HEK293 (cell line): ENCODE measurements around the gene ADGRL1.

Experiments
- AEBP2 ChIP-seq: fragments of 450-650 bp; formaldehyde crosslinking; IDR thresholded peaks from 2 replicates; pipeline ENCODE4 v1.5.1; 2016; ENCODE audit warnings: missing biosample characterization, missing genetic modification characterization, borderline replicate concordance
- GFI1B ChIP-seq: fragments of 450-650 bp; formaldehyde crosslinking; IDR thresholded peaks from 2 replicates; pipeline ENCODE4 v1.5.1; 2016; ENCODE audit warnings: missing biosample characterization, missing genetic modification characterization
- GLI2 ChIP-seq: fragments of 450-650 bp; formaldehyde crosslinking; IDR thresholded peaks from 2 replicates; pipeline ENCODE4; 2017; ENCODE audit warnings: missing biosample characterization, missing genetic modification characterization, low read depth, borderline replicate concordance
- GLIS2 ChIP-seq: fragments of 450-650 bp; formaldehyde crosslinking; IDR thresholded peaks from 2 replicates; pipeline ENCODE4 v1.5.1; 2016; ENCODE audit warnings: missing biosample characterization, missing genetic modification characterization
- PRDM2 ChIP-seq: fragments of 450-650 bp; formaldehyde crosslinking; IDR thresholded peaks from 2 replicates; pipeline ENCODE4 v1.5.1; 2016; ENCODE audit warnings: missing biosample characterization, missing genetic modification characterization, borderline replicate concordance
- RBAK ChIP-seq: fragments of 450-650 bp; formaldehyde crosslinking; IDR thresholded peaks from 2 replicates; pipeline ENCODE4 v1.5.1; 2016; ENCODE audit warnings: missing biosample characterization, missing genetic modification characterization
- REST ChIP-seq: fragments of 450-650 bp; formaldehyde crosslinking; IDR thresholded peaks from 2 replicates; pipeline ENCODE4 v1.5.1; 2016; ENCODE audit warnings: missing biosample characterization, missing genetic modification characterization
- ZBTB1 ChIP-seq: fragments of 450-650 bp; formaldehyde crosslinking; IDR thresholded peaks from 2 replicates; pipeline ENCODE4 v1.5.1; 2016; ENCODE audit warnings: missing biosample characterization, missing genetic modification characterization
- ZBTB17 ChIP-seq: fragments of 450-650 bp; formaldehyde crosslinking; IDR thresholded peaks from 2 replicates; pipeline ENCODE4 v1.5.1; 2016; ENCODE audit warnings: missing biosample characterization, missing genetic modification characterization
- ZFP3 ChIP-seq: fragments of 450-650 bp; formaldehyde crosslinking; IDR thresholded peaks from 2 replicates; pipeline ENCODE4 v1.5.1; 2016; ENCODE audit warnings: low read depth, missing biosample characterization, missing genetic modification characterization
- ZNF140 ChIP-seq: fragments of 450-650 bp; formaldehyde crosslinking; IDR thresholded peaks from 2 replicates; pipeline ENCODE4 v1.5.1; 2016; ENCODE audit warnings: missing biosample characterization, missing genetic modification characterization
- ZNF146 ChIP-seq: fragments of 450-650 bp; formaldehyde crosslinking; IDR thresholded peaks from 2 replicates; pipeline ENCODE4 v1.5.1; 2016; ENCODE audit warnings: missing biosample characterization, missing genetic modification characterization
- ZNF157 ChIP-seq: fragments of 450-650 bp; formaldehyde crosslinking; IDR thresholded peaks from 2 replicates; pipeline ENCODE4 v1.5.1; 2016; ENCODE audit warnings: missing biosample characterization, missing genetic modification characterization
- ZNF19 ChIP-seq: fragments of 450-650 bp; formaldehyde crosslinking; IDR thresholded peaks from 2 replicates; pipeline ENCODE4; 2016; ENCODE audit warnings: missing biosample characterization, missing genetic modification characterization, low read depth
- ZNF211 ChIP-seq: fragments of 450-650 bp; formaldehyde crosslinking; IDR thresholded peaks from 2 replicates; pipeline ENCODE4 v1.5.1; 2016; ENCODE audit warnings: low read depth, missing biosample characterization, missing genetic modification characterization
- ZNF223 ChIP-seq: fragments of 450-650 bp; formaldehyde crosslinking; IDR thresholded peaks from 2 replicates; pipeline ENCODE4 v1.5.1; 2016; ENCODE audit warnings: missing biosample characterization, missing genetic modification characterization
- ZNF266 ChIP-seq: fragments of 450-650 bp; formaldehyde crosslinking; IDR thresholded peaks from 2 replicates; pipeline ENCODE4 v1.5.1; 2016; ENCODE audit warnings: missing biosample characterization, missing genetic modification characterization, low read depth
- ZNF335 ChIP-seq: fragments of 450-650 bp; formaldehyde crosslinking; conservative IDR thresholded peaks from 2 replicates; pipeline ENCODE4 v1.5.1; 2016; ENCODE audit warnings: missing biosample characterization, missing genetic modification characterization
- ZNF501 ChIP-seq: fragments of 450-650 bp; formaldehyde crosslinking; IDR thresholded peaks from 2 replicates; pipeline ENCODE4 v1.5.1; 2016; ENCODE audit warnings: missing biosample characterization, missing genetic modification characterization
- ZNF645 ChIP-seq: fragments of 450-650 bp; formaldehyde crosslinking; IDR thresholded peaks from 2 replicates; pipeline ENCODE4; 2016; ENCODE audit warnings: missing biosample characterization, missing genetic modification characterization
- ZNF704 ChIP-seq: fragments of 450-650 bp; formaldehyde crosslinking; IDR thresholded peaks from 2 replicates; pipeline ENCODE4 v1.5.1; 2016; ENCODE audit warnings: missing biosample characterization, missing genetic modification characterization
- ZNF76 ChIP-seq: fragments of 450-650 bp; formaldehyde crosslinking; IDR thresholded peaks from 2 replicates; pipeline ENCODE4; 2016; ENCODE audit warnings: low read depth, missing biosample characterization, missing genetic modification characterization, borderline replicate concordance
- ZSCAN23 ChIP-seq: fragments of 450-650 bp; formaldehyde crosslinking; IDR thresholded peaks from 2 replicates; pipeline ENCODE4 v1.5.1; 2016; ENCODE audit warnings: missing biosample characterization, missing genetic modification characterization
- ZSCAN5A ChIP-seq: fragments of 450-650 bp; formaldehyde crosslinking; IDR thresholded peaks from 2 replicates; pipeline ENCODE4 v1.5.1; 2016; ENCODE audit warnings: missing biosample characterization, missing genetic modification characterization
- ZXDB ChIP-seq: fragments of 450-650 bp; formaldehyde crosslinking; IDR thresholded peaks from 2 replicates; pipeline ENCODE4 v1.5.1; 2016; ENCODE audit warnings: missing biosample characterization, missing genetic modification characterization

Gene ADGRL1

GRCh38 chr19:14116918-14117578 is 88.9 kb downstream of the ADGRL1 start (continued):
- TF ChIP-seq AEBP2 (tag by site-specific recombination) (no peak), ZNF19 (no peak), RBAK (no peak), ZBTB17 (no peak), ZNF704 (no peak), ZNF146 (tag by site-specific recombination) (no peak), ZNF157 (tag by site-specific recombination) (no peak), PRDM2 (tag by site-specific recombination) (no peak), GFI1B (0 out of 2 replicates have a peak, but pooled peaks have one; percentile 11), ZNF645 (tag by site-specific recombination) (no peak), ZNF140 (no peak), ZNF211 (tag by site-specific recombination) (no peak), GLI2 (no peak), GLIS2 (tag by site-specific recombination) (peak; percentile 72), REST (tag by site-specific recombination) (no peak; the same call in 1 of the 2 replicates), ZSCAN5A (tag by site-specific recombination) (no peak), ZXDB (tag by site-specific recombination) (peak; percentile 22), ZNF335 (tag by site-specific recombination) (peak; percentile 47), ZFP3 (no peak), ZNF76 (tag by site-specific recombination) (peak; percentile 39; the same call in 1 of the 2 replicates), ZBTB1 (tag by site-specific recombination) (no peak), ZSCAN23 (tag by site-specific recombination) (no peak), ZNF266 (no peak), ZNF501 (tag by site-specific recombination) (no peak), ZNF223 (tag by site-specific recombination) (no peak)
